NCI-H2227 (cell line): Measurements from ENCODE around the gene TSHZ3.

ENCODE experiments used
- DNase-seq: peaks from one replicate; lab custom pipeline; 2025; ENCODE audit not compliant: unreplicated experiment; lab: John Stamatoyannopoulos, UW

Gene TSHZ3

GRCh38 chr19:31338069-31338776 lies 11.0 kb downstream of the TSHZ3 start:
- no peak for DNase-seq

DNA sequence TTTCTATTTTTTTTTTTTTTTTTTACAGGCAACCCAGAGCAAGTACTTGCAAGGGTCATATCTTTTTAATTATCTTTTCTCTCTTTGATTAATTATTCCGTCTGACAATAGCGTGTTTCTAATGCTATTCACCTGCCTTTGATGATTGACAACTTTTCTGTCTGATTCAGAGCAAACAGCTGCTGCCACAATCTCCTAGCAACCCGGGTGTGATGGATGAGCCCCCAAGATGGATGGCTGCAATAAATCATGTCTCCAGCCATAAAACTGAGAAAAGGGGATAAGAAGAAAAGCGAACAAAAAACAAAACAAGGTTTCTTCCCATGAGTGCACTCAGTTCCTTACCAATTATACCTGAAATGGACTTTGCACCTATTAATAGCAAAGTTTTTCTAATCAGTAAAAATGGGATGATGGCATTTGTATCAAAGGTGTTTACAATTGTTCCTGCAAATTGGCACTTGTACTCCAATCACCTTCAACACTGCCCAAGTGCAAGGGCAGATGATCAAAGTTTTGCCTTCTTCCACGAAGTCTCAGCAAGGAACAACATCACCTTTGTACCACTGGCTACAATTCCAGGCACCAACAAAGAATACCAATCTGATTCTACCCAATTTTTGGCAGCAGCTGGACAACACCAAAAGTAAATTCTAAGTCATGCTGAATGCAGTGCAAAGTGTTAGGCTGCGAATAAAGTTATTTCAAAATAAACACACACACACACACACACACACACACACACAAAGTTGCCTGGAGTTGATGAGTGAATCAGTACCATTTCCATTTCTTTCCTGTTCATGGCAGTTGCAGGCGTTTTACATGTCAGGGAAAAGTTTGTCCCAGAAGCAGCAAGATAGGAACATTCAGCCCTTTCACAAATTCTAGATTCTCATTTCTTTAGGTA lies 12.0 kb downstream of the TSHZ3 start:
- DNase-seq: no peak

DNA sequence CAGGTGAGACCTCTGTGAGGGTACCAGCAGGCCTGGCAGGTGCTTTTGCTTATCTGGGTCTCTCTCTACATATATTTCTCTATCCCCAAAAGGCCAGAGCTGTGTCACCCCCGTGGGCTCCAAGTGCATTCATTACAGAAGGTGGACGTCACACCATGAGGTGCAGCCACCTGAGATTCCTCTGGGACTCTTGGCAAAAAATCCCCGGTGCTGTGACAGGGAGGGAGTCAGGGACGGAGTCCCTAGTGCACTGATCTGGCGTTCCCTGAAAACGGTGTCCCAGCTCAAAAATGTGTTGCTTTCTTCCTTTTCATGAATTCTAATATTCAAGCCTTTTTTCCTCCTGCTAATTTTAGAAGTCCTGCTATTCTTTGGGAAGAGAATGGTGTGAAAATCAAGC lies 13.5 kb downstream of the TSHZ3 start:
- DNase-seq: no peak

GRCh38 chr19:31334849-31335624 lies 14.2 kb downstream of the TSHZ3 start:
- DNase-seq: no peak

- no peak for DNase-seq
Measured at GRCh38 chr19:31334101-31334848, 15.0 kb downstream of the TSHZ3 start.

DNA sequence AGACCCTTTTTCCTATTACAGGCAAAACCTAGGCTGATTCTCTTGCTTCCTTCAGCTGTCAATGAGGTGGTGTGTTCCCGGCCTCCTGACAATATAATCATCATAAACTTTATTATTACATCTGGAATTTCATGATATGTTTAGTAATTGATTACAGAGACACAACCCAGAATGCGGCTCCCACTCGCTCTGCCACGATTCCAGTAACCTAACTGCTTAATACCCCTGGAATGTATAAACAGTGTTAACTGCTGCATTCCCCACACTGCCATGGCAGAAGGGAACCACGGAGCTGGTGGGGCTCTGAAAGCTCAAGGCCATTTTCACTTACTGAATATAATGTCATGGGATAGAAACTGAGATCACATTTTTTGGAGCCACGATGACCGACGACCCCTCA lies 17.1 kb downstream of the TSHZ3 start:
- no peak for DNase-seq

- no peak for DNase-seq
Measured at GRCh38 chr19:31331536-31331935, 17.7 kb downstream of the TSHZ3 start.

- DNase-seq: no peak
Measured at GRCh38 chr19:31330761-31331160, 18.5 kb downstream of the TSHZ3 start.

DNA sequence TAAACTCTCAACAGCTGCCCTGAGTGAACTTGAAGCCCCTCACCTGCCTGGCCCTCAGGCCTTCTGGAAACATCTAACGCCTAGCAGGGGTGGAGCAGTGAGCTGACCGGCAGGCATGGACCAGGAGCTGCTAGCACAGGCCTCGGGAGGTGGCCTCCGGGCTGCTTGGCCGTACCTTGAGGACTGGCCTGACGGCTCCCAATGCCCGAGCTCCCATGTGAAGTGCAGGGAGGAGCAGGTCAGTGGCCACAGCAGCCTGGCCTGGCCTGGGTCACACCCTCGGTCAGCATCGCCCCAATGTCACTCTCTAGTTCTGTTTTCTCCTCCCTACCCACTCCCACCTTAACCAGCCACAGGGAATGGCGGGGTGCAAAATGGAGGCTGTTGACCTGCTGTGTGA lies 19.0 kb downstream of the TSHZ3 start:
- no peak for DNase-seq

GRCh38 chr19:31329819-31330218 lies 19.4 kb downstream of the TSHZ3 start:
- no peak for DNase-seq

DNA sequence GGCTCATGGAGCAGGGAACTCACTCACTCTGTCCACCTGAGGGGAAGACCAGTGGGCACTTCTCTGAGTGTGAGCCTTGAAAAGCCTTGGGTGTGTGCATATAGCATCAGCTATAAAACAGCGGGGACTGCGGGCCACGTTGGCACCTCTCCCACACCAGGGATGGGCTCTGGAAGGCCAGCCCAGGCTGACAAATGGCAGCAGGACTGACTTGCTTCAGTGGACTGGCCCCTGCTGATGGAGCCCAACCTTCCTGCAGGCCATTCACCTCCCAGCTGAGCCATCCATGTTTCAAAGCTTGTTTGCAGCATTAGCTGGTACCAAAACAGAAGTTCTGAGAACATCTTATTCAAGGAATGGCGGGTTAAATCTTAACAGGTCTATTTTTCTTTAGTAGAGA lies 21.0 kb downstream of the TSHZ3 start:
- DNase-seq: no peak

GRCh38 chr19:31326329-31327028 lies 22.8 kb downstream of the TSHZ3 start:
- no peak for DNase-seq

- no peak for DNase-seq
Measured at GRCh38 chr19:31325342-31325741, 23.9 kb downstream of the TSHZ3 start.

- no peak for DNase-seq
Measured at GRCh38 chr19:31319465-31319864, 29.8 kb downstream of the TSHZ3 start.

- DNase-seq: no peak
Measured at GRCh38 chr19:31318790-31319425, 30.3 kb downstream of the TSHZ3 start.

GRCh38 chr19:31317570-31317969 lies 31.7 kb downstream of the TSHZ3 start:
- DNase-seq: no peak

GRCh38 chr19:31317093-31317492 lies 32.1 kb downstream of the TSHZ3 start:
- no peak for DNase-seq

- no peak for DNase-seq
Measured at GRCh38 chr19:31316201-31316951, 32.9 kb downstream of the TSHZ3 start.

DNA sequence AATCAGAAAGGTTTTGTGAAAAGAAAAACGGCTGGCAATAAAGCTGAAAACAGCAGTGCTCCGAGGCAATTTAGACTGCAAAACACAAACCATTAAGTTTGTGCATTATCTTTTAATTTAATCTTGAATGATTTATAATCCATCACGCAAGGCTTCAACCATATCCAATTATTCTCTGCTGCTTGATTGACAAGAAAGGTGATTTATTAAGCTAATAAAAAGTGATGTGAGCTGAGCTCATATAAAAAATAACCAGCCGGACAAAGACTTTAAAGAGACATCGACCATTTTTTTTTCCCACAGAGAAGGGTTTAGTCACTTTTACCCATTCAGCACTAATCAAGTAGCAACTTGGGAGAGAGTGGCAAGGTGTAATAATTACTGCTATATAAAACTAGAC lies 33.6 kb downstream of the TSHZ3 start:
- no peak for DNase-seq
